ENCODE results near the gene ADD2. TPM values are rescaled to one million over a fixed set of nuclear protein-coding genes. Genes with fewer than 3 reads are reported as not detected.

ADD2 gene
- total and polyA plus RNA-seq, 12 donors = 0.20 to 5.6 (median 1.9) TPM; not detected in 1

GRCh38 chr2:70720124-70720523, 47.9 kb downstream of the ADD2 start:
- 74 to 86% (median 75%) methylated on average over 6 of the region's 6 CpGs for WGBS, 4 donors
- no peaks in the 10 kb centered on the region for H3K9me3 ChIP-seq (replicated peaks in 1 of 3)
- TF ChIP-seq CTCF (IDR thresholded peaks at IDR 0.05) (no peak), POLR2A (IDR thresholded peaks at IDR 0.05) (no peak)
- no peaks in the 10 kb centered on the region for H3K4me1 ChIP-seq (replicated peaks in 1 of 2)
- H3K4me3 ChIP-seq = no peak overlapping the region
- DNase-seq = no peak
- no peaks in the 10 kb centered on the region for H3K27me3 ChIP-seq
- intact Hi-C loops (cut with DNase I) = no loop called here
- no peaks in the 10 kb centered on the region for H3K36me3 ChIP-seq (replicated peaks in 1 of 2)
- H3K27ac ChIP-seq = no peak overlapping the region

GRCh38 chr2:70719231-70719630, 48.8 kb downstream of the ADD2 start:
- no peak for DNase-seq
- H3K36me3 ChIP-seq (replicated peaks in 1 of 2) = no peaks in the 10 kb centered on the region
- no peaks in the 10 kb centered on the region for H3K9me3 ChIP-seq (replicated peaks in 1 of 3)
- H3K4me3 ChIP-seq = no peak overlapping the region
- WGBS, 4 donors = 54 to 93% (median 77%) methylated on average over 3 of the region's 3 CpGs
- TF ChIP-seq CTCF (IDR thresholded peaks at IDR 0.05) (no peak), POLR2A (IDR thresholded peaks at IDR 0.05) (no peak)
- intact Hi-C loops (cut with DNase I) = no loop called here
- no peaks in the 10 kb centered on the region for H3K27me3 ChIP-seq
- H3K27ac ChIP-seq = no peak overlapping the region
- no peaks in the 10 kb centered on the region for H3K4me1 ChIP-seq (replicated peaks in 1 of 2)

DNA sequence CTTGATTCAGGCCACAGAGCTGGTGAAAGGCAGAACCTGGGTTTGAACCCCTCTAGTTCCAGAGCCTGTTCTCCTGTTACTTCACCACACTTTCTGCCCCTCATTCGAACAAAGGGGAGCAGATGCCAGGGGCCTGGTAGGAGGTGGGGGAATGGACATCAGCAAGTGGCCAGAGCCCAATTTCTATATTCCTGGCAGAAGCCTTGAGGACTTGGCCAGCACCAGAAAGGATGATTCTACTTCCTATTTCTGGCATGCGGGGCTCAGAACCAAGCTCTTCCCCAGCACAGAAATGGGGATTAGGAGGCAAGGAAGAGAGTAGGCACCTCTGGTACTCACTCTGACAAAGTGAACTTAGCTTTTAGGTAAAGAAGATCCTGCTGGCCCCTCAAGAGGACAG, 49.3 kb downstream of the ADD2 start:
- TF ChIP-seq POLR2A (IDR thresholded peaks at IDR 0.05) (no peak), CTCF (IDR thresholded peaks at IDR 0.05) (no peak)
- intact Hi-C loops (cut with DNase I) = no loop called here

GRCh38 chr2:70718241-70718640, 49.8 kb downstream of the ADD2 start:
- no peaks in the 10 kb centered on the region for H3K4me1 ChIP-seq (replicated peaks in 1 of 2)
- no peaks in the 10 kb centered on the region for H3K27me3 ChIP-seq
- intact Hi-C loops (cut with DNase I) = no loop called here
- H3K36me3 ChIP-seq (replicated peaks in 1 of 2) = no peaks in the 10 kb centered on the region
- TF ChIP-seq CTCF (IDR thresholded peaks at IDR 0.05) = no peak
- no peak for TF ChIP-seq POLR2A (IDR thresholded peaks at IDR 0.05)
- no peak overlapping the region for H3K4me3 ChIP-seq
- DNase-seq = peak in 1 of 7 donors; percentile 2
- no peak overlapping the region for H3K27ac ChIP-seq
- 70 to 85% (median 74%) methylated on average over 2 of the region's 2 CpGs for WGBS, 4 donors
- no peaks in the 10 kb centered on the region for H3K9me3 ChIP-seq (replicated peaks in 1 of 3)

More for the DNA sequence above, 49.3 kb downstream of the ADD2 start:
- no peaks in the 10 kb centered on the region for H3K4me1 ChIP-seq (replicated peaks in 1 of 2)
- H3K36me3 ChIP-seq (replicated peaks in 1 of 2) = no peaks in the 10 kb centered on the region
- DNase-seq = no peak
- H3K4me3 ChIP-seq = no peak overlapping the region
- WGBS, 4 donors = 82 to 88% (median 87%) methylated on average over 2 of the region's 2 CpGs
- H3K27ac ChIP-seq = no peak overlapping the region
- H3K27me3 ChIP-seq = no peaks in the 10 kb centered on the region
- H3K9me3 ChIP-seq (replicated peaks in 1 of 3) = no peaks in the 10 kb centered on the region

All from adrenal gland (tissue), 12 donors.